Parathyroid adenoma (tissue), 2 donors: ENCODE data around the gene FAM83C.
A peak's percentile ranks its signal among the peaks of the same experiment; 100 is the strongest.

Experiments
- H2AFZ ChIP-seq: fragments of 300-600 bp; sonication (generic); one replicate; pipeline ENCODE4 v1.7.0; 2017; ENCODE audit warnings: antibody characterized with exemption, mild to moderate bottlenecking
- H3K27ac ChIP-seq: fragments of 300-600 bp; sonication (generic); one replicate; pipeline ENCODE4 v1.7.0; 2017
- H3K27me3 ChIP-seq: fragments of 300-600 bp; sonication (generic); one replicate; pipeline ENCODE4 v1.7.0; 2017; ENCODE audit warnings: low read length; ENCODE audit not compliant: control insufficient read depth, insufficient read depth
- H3K36me3 ChIP-seq: fragments of 300-600 bp; sonication (generic); one replicate; pipeline ENCODE4 v1.7.0; 2017; ENCODE audit warnings: low read length; ENCODE audit not compliant: control insufficient read depth, insufficient read depth
- H3K4me1 ChIP-seq: fragments of 300-600 bp; sonication (generic); one replicate; pipeline ENCODE4 v1.7.0; 2017; ENCODE audit warnings: control low read depth
- H3K4me2 ChIP-seq: fragments of 300-600 bp; sonication (generic); one replicate; pipeline ENCODE4 v1.7.0; 2017; ENCODE audit warnings: low read length
- H3K4me3 ChIP-seq: fragments of 300-600 bp; sonication (generic); one replicate; pipeline ENCODE4 v1.7.0; 2017; ENCODE audit warnings: low read depth, low read length
- H3K79me2 ChIP-seq: fragments of 300-600 bp; sonication (generic); one replicate; pipeline ENCODE4 v1.7.0; 2017; ENCODE audit warnings: control low read depth
- H3K9ac ChIP-seq: fragments of 300-600 bp; sonication (generic); one replicate; pipeline ENCODE4 v1.7.0; 2017; ENCODE audit warnings: mild to moderate bottlenecking
- H3K9me3 ChIP-seq: fragments of 300-600 bp; sonication (generic); one replicate; pipeline ENCODE4 v1.7.0; 2017; ENCODE audit warnings: low read length; ENCODE audit not compliant: control insufficient read depth
- CTCF ChIP-seq: fragments of 300-600 bp; sonication (generic); IDR thresholded peaks from one replicate; pipeline ENCODE4 v1.7.0; 2017; ENCODE audit warnings: antibody characterized with exemption, mild to moderate bottlenecking
- donor health status: primary hyperparathyroidism.

Gene FAM83C

DNA sequence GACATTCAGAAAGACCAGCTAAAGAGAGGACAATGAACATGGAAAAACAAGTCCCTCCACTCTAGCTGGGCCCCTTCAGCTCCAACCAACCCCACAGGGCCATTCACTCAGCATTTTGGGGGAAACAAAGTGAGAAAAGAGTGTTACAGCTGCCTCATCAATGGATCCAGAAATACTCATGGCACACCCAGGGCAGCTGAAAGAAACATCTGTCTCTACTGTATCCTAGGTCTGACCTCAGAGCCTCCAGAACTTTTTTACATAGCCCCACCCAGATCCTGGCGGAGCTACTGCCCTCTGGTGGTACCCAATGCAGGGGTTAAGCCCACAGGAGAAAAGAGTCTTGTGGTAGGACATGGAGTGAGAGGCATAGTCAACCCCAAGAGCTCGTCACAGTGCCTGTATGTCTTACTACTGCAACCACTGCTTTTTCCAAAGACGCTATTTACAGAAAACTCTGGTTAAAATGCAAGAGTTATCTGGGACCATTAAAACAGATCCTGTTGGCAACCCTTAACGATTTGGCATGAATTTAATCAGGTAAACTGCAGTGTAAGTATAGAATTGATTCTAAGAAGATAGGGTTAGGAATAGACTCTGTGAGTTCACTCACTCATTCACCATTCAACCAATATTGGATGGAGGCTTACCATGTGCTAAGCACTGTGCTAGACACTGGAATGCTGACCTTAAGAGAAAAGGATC lies 37.4 kb upstream of the FAM83C start:
- Histone ChIP-seq H3K9me3 (no peaks in the 10 kb centered on the region), H3K79me2 (no peaks in the 10 kb centered on the region), H3K4me1 (no peaks in the 10 kb centered on the region), H3K36me3 (no peaks in the 10 kb centered on the region), H3K4me3 (no peak overlapping the region), H3K27me3 (no peaks in the 10 kb centered on the region), H3K4me2 (no peak overlapping the region), H3K9ac (no peak overlapping the region), H2AFZ (no peak overlapping the region), H3K27ac (no peak overlapping the region)
- TF ChIP-seq CTCF, result peak; percentile 30

DNA sequence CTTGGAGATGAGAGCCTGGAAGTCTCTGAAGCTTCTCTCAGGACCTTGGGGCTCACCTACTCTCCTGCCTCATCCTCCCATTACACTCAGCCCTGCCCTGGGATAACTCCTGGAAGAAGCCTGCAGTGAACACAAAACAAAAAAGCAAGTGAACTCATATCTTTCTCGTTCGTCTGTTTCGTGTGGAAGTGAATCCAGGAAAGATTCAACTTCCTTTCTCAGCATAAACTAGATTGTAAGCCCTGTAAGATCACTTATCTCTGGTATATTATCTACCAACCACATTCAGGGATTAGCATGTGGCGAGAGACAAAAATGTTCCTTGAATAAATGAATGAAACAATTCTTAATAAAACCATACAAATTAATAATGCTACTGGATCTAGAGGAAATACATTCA lies 36.5 kb upstream of the FAM83C start:
- H3K9me3 ChIP-seq, result no peaks in the 10 kb centered on the region
- no peak overlapping the region for H3K4me2 ChIP-seq
- TF ChIP-seq CTCF, result no peak
- no peak overlapping the region for H3K9ac ChIP-seq
- no peak overlapping the region for H2AFZ ChIP-seq
- peaks cover under 1% of the 10 kb centered on the region for H3K79me2 ChIP-seq
- no peaks in the 10 kb centered on the region for H3K36me3 ChIP-seq
- no peaks in the 10 kb centered on the region for H3K4me1 ChIP-seq
- H3K27ac ChIP-seq, result no peak overlapping the region
- H3K27me3 ChIP-seq, result no peaks in the 10 kb centered on the region
- no peak overlapping the region for H3K4me3 ChIP-seq

GRCh38 chr20:35328095-35328685 lies 36.0 kb upstream of the FAM83C start:
- no peaks in the 10 kb centered on the region for H3K9me3 ChIP-seq
- H2AFZ ChIP-seq, result no peak overlapping the region
- no peaks in the 10 kb centered on the region for H3K36me3 ChIP-seq
- no peak overlapping the region for H3K4me3 ChIP-seq
- no peaks in the 10 kb centered on the region for H3K27me3 ChIP-seq
- H3K4me2 ChIP-seq, result no peak overlapping the region
- H3K79me2 ChIP-seq, result peaks cover 2% of the 10 kb centered on the region
- no peak for TF ChIP-seq CTCF
- H3K27ac ChIP-seq, result no peak overlapping the region
- no peaks in the 10 kb centered on the region for H3K4me1 ChIP-seq
- H3K9ac ChIP-seq, result no peak overlapping the region

GRCh38 chr20:35327074-35327976 lies 35.1 kb upstream of the FAM83C start:
- H3K9ac ChIP-seq, result no peak overlapping the region
- H3K79me2 ChIP-seq, result peaks cover 2% of the 10 kb centered on the region
- no peak overlapping the region for H3K4me3 ChIP-seq
- H3K9me3 ChIP-seq, result no peaks in the 10 kb centered on the region
- TF ChIP-seq CTCF, result no peak
- H3K36me3 ChIP-seq, result no peaks in the 10 kb centered on the region
- H3K4me1 ChIP-seq, result no peaks in the 10 kb centered on the region
- no peak overlapping the region for H3K27ac ChIP-seq
- no peak overlapping the region for H2AFZ ChIP-seq
- no peak overlapping the region for H3K4me2 ChIP-seq
- no peaks in the 10 kb centered on the region for H3K27me3 ChIP-seq
